Aortic smooth muscle cell (primary cell): ENCODE results near the gene COL13A1. TPM values are rescaled to one million over a fixed set of nuclear protein-coding genes. Genes with fewer than 3 reads are reported as not detected.

Source experiments
- total RNA-seq: library from RNA; depleted of rRNA; stranded (reverse); fragments of >200 nt; gene quantifications from 2 replicates; pipeline ENCODE4 v1.2.3, GENCODE V29; 2014

The COL13A1 gene
- 6.0 and 14.8 TPM in 2 replicates for total RNA-seq

DNA sequence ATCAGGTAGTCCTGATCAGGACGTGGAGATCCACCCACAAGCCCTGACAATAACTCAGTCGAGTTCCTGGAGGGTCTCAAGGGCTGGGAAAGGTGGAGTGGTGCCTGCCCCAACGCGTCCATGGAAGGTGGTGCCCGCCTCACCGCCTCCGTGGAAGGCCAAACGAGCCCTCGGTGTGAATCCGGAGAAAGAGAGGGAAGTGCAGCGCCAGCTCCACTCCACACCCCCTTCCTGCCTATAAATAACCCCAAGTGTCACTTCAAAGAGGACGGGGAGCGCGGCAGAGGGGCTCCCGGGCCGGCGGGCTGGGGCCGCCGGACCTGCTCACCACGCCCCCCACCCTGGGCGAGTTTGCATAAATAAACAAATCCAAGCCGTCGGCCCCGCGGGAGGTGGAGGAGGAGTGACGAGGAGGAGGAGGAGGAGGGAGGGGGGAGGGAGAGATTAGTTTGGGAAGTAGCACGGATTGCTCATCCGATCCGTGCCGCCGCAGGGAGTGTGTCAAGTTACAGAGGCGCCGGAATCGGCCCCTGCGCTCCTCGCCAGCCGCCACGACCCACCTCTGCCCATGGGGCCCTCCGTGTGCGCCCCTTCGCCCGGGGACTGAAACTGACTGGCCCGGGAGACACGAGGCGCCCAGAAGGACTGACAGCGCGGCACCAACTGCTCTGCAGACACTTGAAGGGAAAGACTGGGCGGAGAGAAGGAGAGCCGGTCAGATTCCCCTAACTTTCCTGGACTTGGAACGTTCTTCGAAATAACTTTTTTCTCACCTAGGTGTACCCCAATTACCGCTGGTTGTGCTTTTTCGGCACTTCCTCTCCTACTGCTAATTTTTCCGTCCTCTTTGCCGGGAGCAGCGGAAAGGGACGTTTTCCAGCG, at the start of gene COL13A1:
Gene COL13A1, plus strand, starts transcription at position 473 of the 882 bp plus-strand sequence. CDS start 518 bp downstream, outside the sequence.

Other genes with a start within 250 kb of the COL13A1 start
- gene NEUROG3, start 228.5 kb upstream of the COL13A1 start, total RNA-seq: not detected in 2 replicates
- gene FAM241B, start 171.7 kb upstream of the COL13A1 start, total RNA-seq: 0.13 and 0.19 TPM in 2 replicates